GM23338 (cell line): ENCODE measurements around the gene STXBP5L. TPM values are rescaled to one million over a fixed set of nuclear protein-coding genes. Genes with fewer than 3 reads are reported as not detected.

ENCODE experiments used
- ATAC-seq: fragments of 200-7000 bp; cut with Tn5 transposase; 3 replicates; pipeline ENCODE4 v1.9.1; 2020
- DNase-seq: peaks from one replicate; pipeline ENCODE4 v3.0.0-alpha.2; 2015; ENCODE audit warnings: low spot score
- H2AFZ ChIP-seq: fragments of 200-600 bp; sonication (generic); 2 replicates; pipeline ENCODE4 v1.8.0; 2016; ENCODE audit warnings: antibody characterized with exemption, mild to moderate bottlenecking, moderate library complexity
- H3F3A ChIP-seq: fragments of 200-600 bp; sonication (generic); replicated peaks from 2 replicates; pipeline ENCODE4 v1.8.0; 2017; ENCODE audit warnings: antibody characterized with exemption, mixed run types, low read depth
- H3K27ac ChIP-seq: fragments of 200-600 bp; sonication (generic); 2 replicates; pipeline ENCODE4 v1.6.1; 2016; ENCODE audit warnings: low read depth
- H3K27me3 ChIP-seq: fragments of 200-600 bp; sonication (generic); 2 replicates; pipeline ENCODE4 v1.8.0; 2016; ENCODE audit warnings: mild to moderate bottlenecking, mixed run types, moderate library complexity; ENCODE audit not compliant: insufficient read depth
- H3K36me3 ChIP-seq: fragments of 200-600 bp; sonication (generic); 2 replicates; pipeline ENCODE4 v1.8.0; 2016; ENCODE audit warnings: mild to moderate bottlenecking; ENCODE audit not compliant: insufficient read depth
- H3K4me1 ChIP-seq: fragments of 200-600 bp; sonication (generic); 2 replicates; pipeline ENCODE4 v1.8.0; 2016; ENCODE audit warnings: mild to moderate bottlenecking, moderate library complexity; ENCODE audit not compliant: insufficient read depth
- H3K4me2 ChIP-seq: fragments of 200-600 bp; sonication (generic); 2 replicates; pipeline ENCODE4 v1.7.1; 2017; ENCODE audit warnings: mixed run types
- H3K4me3 ChIP-seq: fragments of 200-600 bp; sonication (generic); 2 replicates; pipeline ENCODE4 v1.6.1; 2016; ENCODE audit warnings: mixed run types
- H3K79me2 ChIP-seq: fragments of 200-600 bp; sonication (generic); replicated peaks from 2 replicates; pipeline ENCODE4 v1.8.0; 2017; ENCODE audit warnings: mild to moderate bottlenecking; ENCODE audit not compliant: insufficient read depth
- H3K9me2 ChIP-seq: fragments of 200-600 bp; sonication (generic); 2 replicates; pipeline ENCODE4 v1.8.0; 2017; ENCODE audit not compliant: insufficient read depth
- H4K20me1 ChIP-seq: fragments of 200-600 bp; sonication (generic); replicated peaks from 2 replicates; pipeline ENCODE4 v1.8.0; 2017; ENCODE audit warnings: mild to moderate bottlenecking; ENCODE audit not compliant: insufficient read depth
- H3K27ac Mint-ChIP-seq: 2 replicates; pipeline ENCODE4 v1.8.0; 2020; ENCODE audit warnings: inconsistent platforms, mild to moderate bottlenecking, moderate library complexity, mixed read lengths
- H3K27me3 Mint-ChIP-seq: 3 replicates; pipeline ENCODE4 v1.8.0; 2022; ENCODE audit warnings: low read depth, mild to moderate bottlenecking, moderate library complexity, mixed read lengths, inconsistent platforms; ENCODE audit not compliant: insufficient read depth, poor library complexity
- H3K36me3 Mint-ChIP-seq: 3 replicates; pipeline ENCODE4 v1.8.0; 2021; ENCODE audit warnings: low read depth, mild to moderate bottlenecking, inconsistent platforms, moderate library complexity, mixed read lengths
- H3K4me1 Mint-ChIP-seq: 3 replicates; pipeline ENCODE4 v1.8.0; 2020; ENCODE audit warnings: mild to moderate bottlenecking, inconsistent platforms, mixed read lengths
- H3K4me3 Mint-ChIP-seq: 3 replicates; pipeline ENCODE4 v1.8.0; 2021; ENCODE audit warnings: moderate library complexity, mild to moderate bottlenecking, inconsistent platforms, mixed read lengths
- H3K9me3 Mint-ChIP-seq: 3 replicates; pipeline ENCODE4 v1.8.0; 2020; ENCODE audit warnings: moderate library complexity, mild to moderate bottlenecking, inconsistent platforms, mixed read lengths
- EZH2phosphoT487 ChIP-seq: fragments of 200-600 bp; sonication (generic); IDR thresholded peaks from one replicate; pipeline ENCODE4 v1.8.1; 2018; ENCODE audit warnings: antibody characterized with exemption; ENCODE audit not compliant: unreplicated experiment
- POLR2AphosphoS5 ChIP-seq: IDR thresholded peaks from 2 replicates; pipeline ENCODE4 v1.6.1; 2016; ENCODE audit warnings: antibody characterized with exemption, low read depth
- STAT1 ChIP-seq: IDR thresholded peaks from one replicate; pipeline ENCODE4 v1.6.1; 2016; ENCODE audit warnings: antibody characterized with exemption; ENCODE audit not compliant: unreplicated experiment
- ZNF114 ChIP-seq: fragments of 250-450 bp; sonication (Bioruptor Pico); IDR thresholded peaks from 2 replicates; pipeline ENCODE4 v1.5.0; 2020; ENCODE audit warnings: mild to moderate bottlenecking, moderate library complexity
- polyA plus RNA-seq: library from polyadenylated mRNA; unstranded; fragments of >200 nt; fragmentation: Nextera tagmentation; extraction: Ambion mirVana; gene quantifications from 2 replicates; pipeline ENCODE4 v1.2.1, GENCODE V29; 2016
- total RNA-seq: library from RNA; depleted of rRNA; stranded (reverse); fragments of >200 nt; shearing (Covaris generic); gene quantifications from 2 replicates; pipeline ENCODE4 v1.2.3, GENCODE V29; 2014
- TF ChIP-seq, protein P1 (sequence below), 2 experiments: fragments of 200-600 bp in 1 of 2; sonication (generic) in 1 of 2; conservative IDR thresholded peaks; 2 replicates each; pipeline versions ENCODE4 v1.5.1 to v1.6.1; 2016 to 2017; ENCODE audit warnings: antibody characterized with exemption in 2 of 2, low read depth in 2 of 2, mild to moderate bottlenecking in 2 of 2, moderate library complexity in 1 of 2
- TF ChIP-seq, protein P2 (sequence below): IDR thresholded peaks from 2 replicates; pipeline ENCODE4 v1.6.1; 2016; ENCODE audit warnings: antibody characterized with exemption

Gene STXBP5L
- total and polyA plus RNA-seq, 2 experiments from 2014 or later: 4.2 to 6.0 TPM

GRCh38 chr3:120903221-120903620 is 4.8 kb upstream of the STXBP5L start:
- ATAC-seq: no peak
- no peak overlapping the region for H3K27ac ChIP-seq
- H2AFZ ChIP-seq: no peak overlapping the region
- H3K4me3 ChIP-seq: no peak overlapping the region
- no peaks in the 10 kb centered on the region for H3K9me2 ChIP-seq
- no peaks in the 10 kb centered on the region for H3F3A ChIP-seq
- Mint-ChIP-seq H3K4me1 (peaks cover 4% of the 10 kb centered on the region; the same call in 1 of the 3 replicates), H3K27me3 (peaks cover 3% of the 10 kb centered on the region), H3K9me3 (peaks cover 52% of the 10 kb centered on the region), H3K36me3 (peaks cover 41% of the 10 kb centered on the region), H3K4me3 (no peak overlapping the region), H3K27ac (no peak overlapping the region)
- peaks cover 6% of the 10 kb centered on the region for H3K4me1 ChIP-seq
- no peak overlapping the region for H3K4me2 ChIP-seq
- H3K27me3 ChIP-seq: no peaks in the 10 kb centered on the region
- H3K79me2 ChIP-seq: no peaks in the 10 kb centered on the region
- TF ChIP-seq, protein P1, sequence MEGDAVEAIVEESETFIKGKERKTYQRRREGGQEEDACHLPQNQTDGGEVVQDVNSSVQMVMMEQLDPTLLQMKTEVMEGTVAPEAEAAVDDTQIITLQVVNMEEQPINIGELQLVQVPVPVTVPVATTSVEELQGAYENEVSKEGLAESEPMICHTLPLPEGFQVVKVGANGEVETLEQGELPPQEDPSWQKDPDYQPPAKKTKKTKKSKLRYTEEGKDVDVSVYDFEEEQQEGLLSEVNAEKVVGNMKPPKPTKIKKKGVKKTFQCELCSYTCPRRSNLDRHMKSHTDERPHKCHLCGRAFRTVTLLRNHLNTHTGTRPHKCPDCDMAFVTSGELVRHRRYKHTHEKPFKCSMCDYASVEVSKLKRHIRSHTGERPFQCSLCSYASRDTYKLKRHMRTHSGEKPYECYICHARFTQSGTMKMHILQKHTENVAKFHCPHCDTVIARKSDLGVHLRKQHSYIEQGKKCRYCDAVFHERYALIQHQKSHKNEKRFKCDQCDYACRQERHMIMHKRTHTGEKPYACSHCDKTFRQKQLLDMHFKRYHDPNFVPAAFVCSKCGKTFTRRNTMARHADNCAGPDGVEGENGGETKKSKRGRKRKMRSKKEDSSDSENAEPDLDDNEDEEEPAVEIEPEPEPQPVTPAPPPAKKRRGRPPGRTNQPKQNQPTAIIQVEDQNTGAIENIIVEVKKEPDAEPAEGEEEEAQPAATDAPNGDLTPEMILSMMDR (conservative IDR thresholded peaks at IDR 0.05; ENCODE audit: low read depth in 2 of 2): no peak
- TF ChIP-seq STAT1: no peak
- H4K20me1 ChIP-seq: no peaks in the 10 kb centered on the region
- DNase-seq: no peak
- no peaks in the 10 kb centered on the region for H3K36me3 ChIP-seq

DNA sequence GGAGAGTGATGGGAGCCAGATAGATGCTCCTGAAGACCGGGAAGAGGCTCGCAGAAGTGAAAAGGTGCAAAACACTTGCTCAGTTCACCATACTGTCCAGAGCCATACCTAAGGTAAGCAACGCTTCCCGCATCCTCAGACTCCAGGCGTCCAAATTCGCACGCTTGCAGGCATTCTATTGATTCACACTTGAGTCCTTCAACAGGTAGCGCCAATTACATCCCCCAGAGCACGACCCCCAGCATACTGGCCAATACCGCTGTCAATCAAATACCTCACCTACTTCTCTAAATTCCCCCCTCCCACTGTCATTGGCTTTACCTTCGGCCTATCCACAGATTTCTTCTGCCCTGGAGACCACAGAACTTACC is 361 bp upstream of the STXBP5L start:
- H3K79me2 ChIP-seq: 0 out of 2 replicates have a peak, but pooled peaks cover 4% of the 10 kb centered on the region
- peak overlapping the region; percentile 52 for H3K4me3 ChIP-seq
- Mint-ChIP-seq H3K4me3 (peak overlapping the region; percentile 85), H3K27me3 (peaks cover 9% of the 10 kb centered on the region), H3K9me3 (peaks cover 11% of the 10 kb centered on the region), H3K36me3 (peaks cover 8% of the 10 kb centered on the region), H3K4me1 (peaks cover 13% of the 10 kb centered on the region; the same call in 2 of the 3 replicates), H3K27ac (0 out of 2 replicates have a peak overlapping the region, but pooled peaks have one; percentile 30)
- H3F3A ChIP-seq: no peaks in the 10 kb centered on the region
- no peaks in the 10 kb centered on the region for H4K20me1 ChIP-seq
- no peak overlapping the region for H3K27ac ChIP-seq
- peaks cover 11% of the 10 kb centered on the region for H3K4me1 ChIP-seq
- peak overlapping the region; percentile 71 for H3K4me2 ChIP-seq
- no peaks in the 10 kb centered on the region for H3K9me2 ChIP-seq
- TF ChIP-seq ZNF114 (CRISPR knock-in tag) (no peak), EZH2phosphoT487 (no peak), STAT1 (no peak), POLR2AphosphoS5 (peak; percentile 38; the same call in 1 of the 2 replicates)
- TF ChIP-seq, protein P2, sequence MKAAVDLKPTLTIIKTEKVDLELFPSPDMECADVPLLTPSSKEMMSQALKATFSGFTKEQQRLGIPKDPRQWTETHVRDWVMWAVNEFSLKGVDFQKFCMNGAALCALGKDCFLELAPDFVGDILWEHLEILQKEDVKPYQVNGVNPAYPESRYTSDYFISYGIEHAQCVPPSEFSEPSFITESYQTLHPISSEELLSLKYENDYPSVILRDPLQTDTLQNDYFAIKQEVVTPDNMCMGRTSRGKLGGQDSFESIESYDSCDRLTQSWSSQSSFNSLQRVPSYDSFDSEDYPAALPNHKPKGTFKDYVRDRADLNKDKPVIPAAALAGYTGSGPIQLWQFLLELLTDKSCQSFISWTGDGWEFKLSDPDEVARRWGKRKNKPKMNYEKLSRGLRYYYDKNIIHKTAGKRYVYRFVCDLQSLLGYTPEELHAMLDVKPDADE: no peak
- H3K36me3 ChIP-seq: no peaks in the 10 kb centered on the region
- ATAC-seq (peak; percentile 90), DNase-seq (no peak)
- H3K27me3 ChIP-seq: no peaks in the 10 kb centered on the region
- H2AFZ ChIP-seq: peak overlapping the region; percentile 5; the same call in 1 of the 2 replicates
